Activated naive CD8-positive, alpha-beta T cell treated with anti-CD3 and anti-CD28 coated beads, Interleukin-2, amount 10 ng/mL, durations not matched to agents 7 days and 5 days (primary cell): ENCODE data around the gene TMEM14B. TPM values are rescaled to one million over a fixed set of nuclear protein-coding genes. Genes with fewer than 3 reads are reported as not detected.
"Not testable (repeated sequence)": the region's sequence is repeated elsewhere in the genome, so short reads cannot be mapped to it uniquely, and the experiment has no call there.

Experiments
- ATAC-seq: fragments of 150-1000 bp; cut with Tn5 transposase; one replicate; pipeline ENCODE4 v1.10.0; 2021; ENCODE audit warnings: low read depth, moderate library complexity
- POLR2A ChIA-PET: fragments of 350-600 bp; sonication (Branson Sonifier 250); formaldehyde crosslinking; loops from one replicate; lab custom pipeline; 2021; ENCODE audit warnings: antibody characterized with exemption; lab: Charles Lee
- DNase-seq: peaks from one replicate; pipeline ENCODE4 v3.0.0; 2021
- H3K27ac Mint-ChIP-seq: one replicate; pipeline ENCODE4 v1.8.0; 2022; ENCODE audit warnings: mild to moderate bottlenecking, mixed read lengths
- H3K27me3 Mint-ChIP-seq: one replicate; pipeline ENCODE4 v1.8.0; 2022; ENCODE audit warnings: mild to moderate bottlenecking, moderate library complexity, mixed read lengths
- H3K36me3 Mint-ChIP-seq: one replicate; pipeline ENCODE4 v1.8.0; 2021; ENCODE audit warnings: mild to moderate bottlenecking, mixed read lengths
- H3K4me1 Mint-ChIP-seq: one replicate; pipeline ENCODE4 v1.8.0; 2021; ENCODE audit warnings: mixed read lengths
- H3K4me3 Mint-ChIP-seq: one replicate; pipeline ENCODE4 v1.8.0; 2022; ENCODE audit warnings: mild to moderate bottlenecking, moderate library complexity, mixed read lengths
- H3K9me3 Mint-ChIP-seq: one replicate; pipeline ENCODE4 v1.8.0; 2021; ENCODE audit warnings: mixed read lengths
- total RNA-seq, 2 experiments: library from RNA; stranded (reverse); gene quantifications; one replicate each; pipeline ENCODE4 v1.2.3, GENCODE V29; 2021

TMEM14B gene
- total RNA-seq, 2 experiments from 2014 or later = 81.6 to 90.7 TPM

GRCh38 chr6:10725716-10726115 lies 21.9 kb upstream of the TMEM14B start:
- ATAC-seq (no peak), DNase-seq (no peak)
- POLR2A ChIA-PET = no interaction called here
- no peaks in the 10 kb centered on the region for H3K27me3 Mint-ChIP-seq
- H3K4me3 Mint-ChIP-seq = no peak overlapping the region
- no peaks in the 10 kb centered on the region for H3K9me3 Mint-ChIP-seq
- peaks cover 31% of the 10 kb centered on the region for H3K4me1 Mint-ChIP-seq
- H3K36me3 Mint-ChIP-seq = peaks cover 15% of the 10 kb centered on the region
- no peak overlapping the region for H3K27ac Mint-ChIP-seq

- ATAC-seq (no peak), DNase-seq (no peak)
- Mint-ChIP-seq H3K27ac (no peak overlapping the region), H3K27me3 (no peaks in the 10 kb centered on the region), H3K36me3 (peaks cover 19% of the 10 kb centered on the region), H3K4me1 (peaks cover 5% of the 10 kb centered on the region), H3K9me3 (no peaks in the 10 kb centered on the region), H3K4me3 (no peak overlapping the region)
- POLR2A ChIA-PET = no interaction called here
Measured at GRCh38 chr6:10730254-10730653, 17.4 kb upstream of the TMEM14B start.

- POLR2A ChIA-PET = interaction anchor here (0.6 to 1.2 kb wide), 2 partner anchors 15 to 24 kb away, joined by 3 read pairs; partner anchors contain the start of gene TMEM14B
Measured at GRCh38 chr6:10733151-10733715, 14.4 kb upstream of the TMEM14B start.

GRCh38 chr6:10733863-10734262 lies 13.7 kb upstream of the TMEM14B start:
- no peaks in the 10 kb centered on the region for H3K27me3 Mint-ChIP-seq
- H3K4me3 Mint-ChIP-seq = no peak overlapping the region
- ATAC-seq (no peak), DNase-seq (no peak)
- no peaks in the 10 kb centered on the region for H3K9me3 Mint-ChIP-seq
- POLR2A ChIA-PET = interaction anchor here (0.6 to 1.2 kb wide), 2 partner anchors 14 to 24 kb away, joined by 3 read pairs; partner anchors contain the start of gene TMEM14B
- no peak overlapping the region for H3K27ac Mint-ChIP-seq
- peaks cover 9% of the 10 kb centered on the region for H3K36me3 Mint-ChIP-seq
- H3K4me1 Mint-ChIP-seq = no peaks in the 10 kb centered on the region

More at GRCh38 chr6:10733151-10733715, 14.4 kb upstream of the TMEM14B start:
- Mint-ChIP-seq H3K27me3 (no peaks in the 10 kb centered on the region), H3K4me1 (no peaks in the 10 kb centered on the region), H3K4me3 (no peak overlapping the region), H3K36me3 (peaks cover 9% of the 10 kb centered on the region), H3K27ac (no peak overlapping the region), H3K9me3 (no peaks in the 10 kb centered on the region)
- DNase-seq (no peak), ATAC-seq (no peak)

GRCh38 chr6:10736731-10737130 lies 10.9 kb upstream of the TMEM14B start:
- DNase-seq (no peak), ATAC-seq (no peak)
- H3K27ac Mint-ChIP-seq = no peak overlapping the region
- no peaks in the 10 kb centered on the region for H3K9me3 Mint-ChIP-seq
- no peaks in the 10 kb centered on the region for H3K4me1 Mint-ChIP-seq
- H3K4me3 Mint-ChIP-seq = no peak overlapping the region
- H3K27me3 Mint-ChIP-seq = no peaks in the 10 kb centered on the region
- peaks cover 4% of the 10 kb centered on the region for H3K36me3 Mint-ChIP-seq
- POLR2A ChIA-PET = no interaction called here

GRCh38 chr6:10740061-10740460 lies 7.5 kb upstream of the TMEM14B start:
- POLR2A ChIA-PET = no interaction called here
- H3K4me1 Mint-ChIP-seq = peaks cover under 1% of the 10 kb centered on the region

GRCh38 chr6:10741643-10742042 lies 6.0 kb upstream of the TMEM14B start:
- H3K9me3 Mint-ChIP-seq, H3K4me3 Mint-ChIP-seq, DNase-seq, H3K27ac Mint-ChIP-seq, H3K27me3 Mint-ChIP-seq, ATAC-seq, POLR2A ChIA-PET: not testable (repeated sequence)
- H3K4me1 Mint-ChIP-seq = peaks cover 11% of the 10 kb centered on the region
- peaks cover 10% of the 10 kb centered on the region for H3K36me3 Mint-ChIP-seq

More at GRCh38 chr6:10740061-10740460, 7.5 kb upstream of the TMEM14B start:
- no peak overlapping the region for H3K4me3 Mint-ChIP-seq
- no peak overlapping the region for H3K27ac Mint-ChIP-seq
- DNase-seq = no peak
- no peaks in the 10 kb centered on the region for H3K9me3 Mint-ChIP-seq
- no peaks in the 10 kb centered on the region for H3K27me3 Mint-ChIP-seq
- ATAC-seq = no peak
- H3K36me3 Mint-ChIP-seq = peaks cover 4% of the 10 kb centered on the region

- Mint-ChIP-seq H3K27me3 (no peaks in the 10 kb centered on the region), H3K27ac (no peak overlapping the region), H3K4me3 (no peak overlapping the region), H3K4me1 (peaks cover 16% of the 10 kb centered on the region), H3K9me3 (no peaks in the 10 kb centered on the region), H3K36me3 (peaks cover 12% of the 10 kb centered on the region)
- ATAC-seq (no peak), DNase-seq (no peak)
- POLR2A ChIA-PET = no interaction called here
Measured at GRCh38 chr6:10742251-10742650, 5.4 kb upstream of the TMEM14B start.

- no peak overlapping the region for H3K4me3 Mint-ChIP-seq
- DNase-seq = no peak
- POLR2A ChIA-PET = interaction anchor here (1.6 kb wide), 1 partner anchor 23 kb away, joined by 6 read pairs; no protein-coding TSS in a partner anchor
- no peak overlapping the region for H3K27ac Mint-ChIP-seq
- H3K4me1 Mint-ChIP-seq = peaks cover 17% of the 10 kb centered on the region
- H3K27me3 Mint-ChIP-seq = no peaks in the 10 kb centered on the region
- H3K9me3 Mint-ChIP-seq = no peaks in the 10 kb centered on the region
- ATAC-seq = no peak
- H3K36me3 Mint-ChIP-seq = peaks cover 12% of the 10 kb centered on the region
Measured at GRCh38 chr6:10743515-10743914, 4.1 kb upstream of the TMEM14B start.

GRCh38 chr6:10745116-10745515 lies 2.5 kb upstream of the TMEM14B start:
- Mint-ChIP-seq H3K4me3 (no peak overlapping the region), H3K4me1 (peaks cover 30% of the 10 kb centered on the region), H3K9me3 (no peaks in the 10 kb centered on the region), H3K27ac (no peak overlapping the region), H3K36me3 (peaks cover 15% of the 10 kb centered on the region), H3K27me3 (no peaks in the 10 kb centered on the region)
- POLR2A ChIA-PET = interaction anchor here (3.9 kb wide), 1 partner anchor 24 kb away, joined by 42 read pairs; the partner anchor contains the start of gene TMEM14C
- DNase-seq = no peak
- no peak for ATAC-seq

GRCh38 chr6:10746915-10747250 lies 722 bp upstream of the TMEM14B start:
- H3K4me1 Mint-ChIP-seq = peaks cover 33% of the 10 kb centered on the region
- POLR2A ChIA-PET = interaction anchor here (0.6 to 3.9 kb wide), 7 partner anchors 14 to 218 kb away, joined by 3 to 42 read pairs (median 5); partner anchors contain the start of genes C6orf52, PAK1IP1 and TMEM14C

GRCh38 chr6:10749734-10750133 lies 2.1 kb downstream of the TMEM14B start:
- Mint-ChIP-seq H3K9me3 (no peaks in the 10 kb centered on the region), H3K27me3 (no peaks in the 10 kb centered on the region), H3K4me1 (peaks cover 41% of the 10 kb centered on the region), H3K27ac (peak overlapping the region; percentile 56), H3K36me3 (peaks cover 36% of the 10 kb centered on the region), H3K4me3 (peak overlapping the region; percentile 97)
- ATAC-seq = no peak
- DNase-seq = no peak
- POLR2A ChIA-PET = interaction anchor here (1.4 kb wide), 1 partner anchor 10 kb away, joined by 3 read pairs; no protein-coding TSS in a partner anchor

More at GRCh38 chr6:10746915-10747250, 722 bp upstream of the TMEM14B start:
- Mint-ChIP-seq H3K27me3 (no peaks in the 10 kb centered on the region), H3K4me3 (peak overlapping the region; percentile 97), H3K9me3 (no peaks in the 10 kb centered on the region), H3K27ac (peak overlapping the region; percentile 86), H3K36me3 (peaks cover 18% of the 10 kb centered on the region)
- ATAC-seq = no peak
- no peak for DNase-seq

- POLR2A ChIA-PET = interaction anchor here (1.4 kb wide), 1 partner anchor 9 kb away, joined by 3 read pairs; no protein-coding TSS in a partner anchor
- H3K27ac Mint-ChIP-seq, ATAC-seq, DNase-seq, H3K27me3 Mint-ChIP-seq, H3K4me3 Mint-ChIP-seq, H3K9me3 Mint-ChIP-seq: not testable (repeated sequence)
- H3K4me1 Mint-ChIP-seq = peaks cover 42% of the 10 kb centered on the region
- H3K36me3 Mint-ChIP-seq = peaks cover 43% of the 10 kb centered on the region
Measured at GRCh38 chr6:10750568-10750967, 3.0 kb downstream of the TMEM14B start.

- H3K27me3 Mint-ChIP-seq, POLR2A ChIA-PET, H3K9me3 Mint-ChIP-seq, DNase-seq, H3K4me3 Mint-ChIP-seq, H3K27ac Mint-ChIP-seq, ATAC-seq: not testable (repeated sequence)
- Mint-ChIP-seq H3K36me3 (peaks cover 46% of the 10 kb centered on the region), H3K4me1 (peaks cover 32% of the 10 kb centered on the region)
Measured at GRCh38 chr6:10751757-10752156, 4.2 kb downstream of the TMEM14B start.
